Measurements from ENCODE around the gene SMYD3.

SMYD3 gene

GRCh38 chr1:245772325-245772724 lies 734.8 kb downstream of the SMYD3 start:
- Histone ChIP-seq H3K4me3 (ENCODE audit: low read depth in 1 of 5, low read length in 5 of 5) (no peak overlapping the region), H3K36me3 (ENCODE audit: control insufficient read depth in 5 of 5, insufficient read depth in 5 of 5, low read length in 5 of 5) (peaks cover 0 to 5% (median 0%) of the 10 kb centered on the region in 5 donors), H3K9ac (ENCODE audit: low read length in 5 of 5) (no peak overlapping the region), H3K4me1 (ENCODE audit: control insufficient read depth in 5 of 5, insufficient read depth in 5 of 5, low read length in 5 of 5) (no peaks in the 10 kb centered on the region), H3K9me3 (ENCODE audit: control insufficient read depth in 5 of 5, low read length in 5 of 5) (no peaks in the 10 kb centered on the region), H3K27ac (ENCODE audit: low read depth, low read length) (no peak overlapping the region), H3K27me3 (ENCODE audit: control insufficient read depth in 5 of 5, insufficient read depth in 4 of 5, low read length in 5 of 5) (no peaks in the 10 kb centered on the region)

DNA sequence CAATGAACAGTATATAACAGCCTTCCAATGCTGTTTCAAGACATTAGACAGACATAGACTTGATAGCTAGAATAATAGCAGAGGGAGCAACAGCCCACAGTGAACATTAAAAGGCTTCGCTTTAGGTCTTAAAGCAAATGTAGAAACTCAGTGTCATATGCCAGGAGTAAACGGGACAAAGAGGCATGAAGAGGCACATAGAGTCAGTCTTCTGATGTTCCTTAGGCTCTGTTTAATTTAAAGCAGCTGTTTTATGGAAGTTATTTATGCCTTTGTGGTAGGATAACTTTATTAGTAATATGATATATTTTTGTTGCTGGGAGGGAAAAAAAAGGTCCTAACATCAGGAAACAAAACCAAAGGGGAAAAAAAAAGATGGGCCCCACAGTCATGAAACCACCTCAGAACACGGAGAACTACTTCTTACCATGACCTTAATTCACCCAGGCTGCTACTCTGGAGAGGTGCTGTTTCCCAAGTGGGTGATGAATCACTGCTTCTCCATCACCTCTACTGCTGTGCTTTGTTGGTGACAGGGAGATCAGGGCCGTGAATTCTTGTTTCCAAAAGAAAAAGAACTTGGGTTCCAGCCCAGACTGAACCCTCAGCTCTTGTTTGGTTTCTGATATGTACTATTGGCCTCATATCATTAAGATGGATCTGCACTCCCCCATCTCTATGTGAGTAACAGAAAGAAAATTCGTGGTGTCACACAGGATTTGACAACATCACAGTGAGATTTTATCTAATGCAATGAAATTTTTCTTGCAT lies 735.4 kb downstream of the SMYD3 start:
- Histone ChIP-seq H3K27me3 (ENCODE audit: control insufficient read depth in 5 of 5, insufficient read depth in 4 of 5, low read length in 5 of 5) (no peaks in the 10 kb centered on the region), H3K4me1 (ENCODE audit: control insufficient read depth in 5 of 5, insufficient read depth in 5 of 5, low read length in 5 of 5) (no peaks in the 10 kb centered on the region), H3K9me3 (ENCODE audit: control insufficient read depth in 5 of 5, low read length in 5 of 5) (no peaks in the 10 kb centered on the region), H3K9ac (ENCODE audit: low read length in 5 of 5) (no peak overlapping the region), H3K4me3 (ENCODE audit: low read depth in 1 of 5, low read length in 5 of 5) (no peak overlapping the region), H3K27ac (ENCODE audit: low read depth, low read length) (no peak overlapping the region), H3K36me3 (ENCODE audit: control insufficient read depth in 5 of 5, insufficient read depth in 5 of 5, low read length in 5 of 5) (peaks cover 0 to 5% (median 0%) of the 10 kb centered on the region in 5 donors)

GRCh38 chr1:245770156-245770555 lies 736.9 kb downstream of the SMYD3 start:
- H3K27me3 ChIP-seq (ENCODE audit: control insufficient read depth in 5 of 5, insufficient read depth in 4 of 5, low read length in 5 of 5), result no peaks in the 10 kb centered on the region
- H3K9ac ChIP-seq (ENCODE audit: low read length in 5 of 5), result no peak overlapping the region
- H3K4me3 ChIP-seq (ENCODE audit: low read depth in 1 of 5, low read length in 5 of 5), result no peak overlapping the region
- H3K9me3 ChIP-seq (ENCODE audit: control insufficient read depth in 5 of 5, low read length in 5 of 5), result no peaks in the 10 kb centered on the region
- no peaks in the 10 kb centered on the region for H3K4me1 ChIP-seq (ENCODE audit: control insufficient read depth in 5 of 5, insufficient read depth in 5 of 5, low read length in 5 of 5)
- H3K27ac ChIP-seq (ENCODE audit: low read depth, low read length), result no peak overlapping the region
- H3K36me3 ChIP-seq (ENCODE audit: control insufficient read depth in 5 of 5, insufficient read depth in 5 of 5, low read length in 5 of 5), result peaks cover 0 to 5% (median 0%) of the 10 kb centered on the region in 5 donors

DNA sequence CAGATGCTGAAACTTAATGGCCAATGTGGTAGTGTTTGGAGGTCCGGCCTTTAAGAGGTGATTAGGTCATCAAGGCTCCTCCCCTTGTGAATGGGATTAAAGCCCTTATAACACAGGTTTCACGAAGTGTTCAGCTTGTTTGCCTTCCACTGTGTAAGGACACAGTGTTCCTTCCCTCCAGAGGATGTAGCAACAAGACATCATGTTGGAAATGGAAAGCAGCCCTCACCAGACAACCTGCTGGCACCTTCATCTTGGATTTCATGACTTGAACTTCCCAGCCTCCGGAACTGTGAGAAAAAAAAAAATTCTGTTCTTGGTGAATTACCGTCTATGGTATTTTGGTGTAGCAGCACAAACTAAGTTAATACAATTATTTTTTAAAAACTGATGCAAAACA lies 738.5 kb downstream of the SMYD3 start:
- no peaks in the 10 kb centered on the region for H3K4me1 ChIP-seq (ENCODE audit: control insufficient read depth in 5 of 5, insufficient read depth in 5 of 5, low read length in 5 of 5)
- no peak overlapping the region for H3K27ac ChIP-seq (ENCODE audit: low read depth, low read length)
- peaks cover 0 to 7% (median 0%) of the 10 kb centered on the region in 5 donors for H3K36me3 ChIP-seq (ENCODE audit: control insufficient read depth in 5 of 5, insufficient read depth in 5 of 5, low read length in 5 of 5)
- no peak overlapping the region for H3K9ac ChIP-seq (ENCODE audit: low read length in 5 of 5)
- H3K9me3 ChIP-seq (ENCODE audit: control insufficient read depth in 5 of 5, low read length in 5 of 5), result no peaks in the 10 kb centered on the region
- H3K27me3 ChIP-seq (ENCODE audit: control insufficient read depth in 5 of 5, insufficient read depth in 4 of 5, low read length in 5 of 5), result no peaks in the 10 kb centered on the region
- H3K4me3 ChIP-seq (ENCODE audit: low read depth in 1 of 5, low read length in 5 of 5), result no peak overlapping the region

- Histone ChIP-seq H3K9me3 (ENCODE audit: control insufficient read depth in 5 of 5, low read length in 5 of 5) (no peaks in the 10 kb centered on the region), H3K4me3 (ENCODE audit: low read depth in 1 of 5, low read length in 5 of 5) (no peak overlapping the region), H3K36me3 (ENCODE audit: control insufficient read depth in 5 of 5, insufficient read depth in 5 of 5, low read length in 5 of 5) (peaks cover 0 to 11% (median 0%) of the 10 kb centered on the region in 5 donors), H3K9ac (ENCODE audit: low read length in 5 of 5) (no peak overlapping the region), H3K27ac (ENCODE audit: low read depth, low read length) (no peak overlapping the region), H3K4me1 (ENCODE audit: control insufficient read depth in 5 of 5, insufficient read depth in 5 of 5, low read length in 5 of 5) (no peaks in the 10 kb centered on the region), H3K27me3 (ENCODE audit: control insufficient read depth in 5 of 5, insufficient read depth in 4 of 5, low read length in 5 of 5) (no peaks in the 10 kb centered on the region)
These were observed 741.7 kb downstream of the SMYD3 start for GRCh38 chr1:245765230-245766000.

GRCh38 chr1:245763873-245764331 lies 743.2 kb downstream of the SMYD3 start:
- H3K4me1 ChIP-seq (ENCODE audit: control insufficient read depth in 5 of 5, insufficient read depth in 5 of 5, low read length in 5 of 5), result no peaks in the 10 kb centered on the region
- no peak overlapping the region for H3K27ac ChIP-seq (ENCODE audit: low read depth, low read length)
- H3K36me3 ChIP-seq (ENCODE audit: control insufficient read depth in 5 of 5, insufficient read depth in 5 of 5, low read length in 5 of 5), result peaks cover 0 to 11% (median 0%) of the 10 kb centered on the region in 5 donors
- no peaks in the 10 kb centered on the region for H3K27me3 ChIP-seq (ENCODE audit: control insufficient read depth in 5 of 5, insufficient read depth in 4 of 5, low read length in 5 of 5)
- no peak overlapping the region for H3K4me3 ChIP-seq (ENCODE audit: low read depth in 1 of 5, low read length in 5 of 5)
- H3K9ac ChIP-seq (ENCODE audit: low read length in 5 of 5), result no peak overlapping the region
- H3K9me3 ChIP-seq (ENCODE audit: control insufficient read depth in 5 of 5, low read length in 5 of 5), result no peaks in the 10 kb centered on the region

DNA sequence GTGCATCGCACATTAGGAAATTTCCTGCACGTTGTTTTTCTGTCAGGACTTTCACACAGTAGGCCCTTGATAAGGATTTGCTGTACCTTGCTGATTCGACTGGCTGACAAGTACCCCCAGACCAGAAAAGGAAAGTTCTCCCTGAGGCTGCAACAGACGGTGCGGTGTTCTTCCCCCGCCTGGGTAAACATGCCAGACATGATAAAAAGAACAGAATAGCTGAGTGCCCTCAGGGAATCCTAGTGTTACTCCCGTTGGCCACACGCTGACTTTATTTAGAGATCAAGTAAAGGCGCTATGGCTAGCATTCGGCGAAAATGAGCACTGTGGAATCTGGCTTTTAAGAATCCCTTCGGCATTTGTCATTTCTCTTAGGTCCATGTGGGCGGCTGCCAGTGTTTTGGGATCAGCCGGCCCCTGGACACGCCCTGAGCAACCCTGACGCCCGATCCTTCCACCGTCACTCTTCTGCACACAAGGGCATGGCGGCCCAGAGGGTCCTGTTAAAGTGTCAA lies 744.6 kb downstream of the SMYD3 start:
- no peaks in the 10 kb centered on the region for H3K4me1 ChIP-seq (ENCODE audit: control insufficient read depth in 5 of 5, insufficient read depth in 5 of 5, low read length in 5 of 5)
- H3K27me3 ChIP-seq (ENCODE audit: control insufficient read depth in 5 of 5, insufficient read depth in 4 of 5, low read length in 5 of 5), result no peaks in the 10 kb centered on the region
- H3K36me3 ChIP-seq (ENCODE audit: control insufficient read depth in 5 of 5, insufficient read depth in 5 of 5, low read length in 5 of 5), result peaks cover 0 to 9% (median 0%) of the 10 kb centered on the region in 5 donors
- no peak overlapping the region for H3K9ac ChIP-seq (ENCODE audit: low read length in 5 of 5)
- no peak overlapping the region for H3K27ac ChIP-seq (ENCODE audit: low read depth, low read length)
- H3K9me3 ChIP-seq (ENCODE audit: control insufficient read depth in 5 of 5, low read length in 5 of 5), result peaks cover 0 to under 1% (median 0%) of the 10 kb centered on the region in 5 donors
- H3K4me3 ChIP-seq (ENCODE audit: low read depth in 1 of 5, low read length in 5 of 5), result no peak overlapping the region

DNA sequence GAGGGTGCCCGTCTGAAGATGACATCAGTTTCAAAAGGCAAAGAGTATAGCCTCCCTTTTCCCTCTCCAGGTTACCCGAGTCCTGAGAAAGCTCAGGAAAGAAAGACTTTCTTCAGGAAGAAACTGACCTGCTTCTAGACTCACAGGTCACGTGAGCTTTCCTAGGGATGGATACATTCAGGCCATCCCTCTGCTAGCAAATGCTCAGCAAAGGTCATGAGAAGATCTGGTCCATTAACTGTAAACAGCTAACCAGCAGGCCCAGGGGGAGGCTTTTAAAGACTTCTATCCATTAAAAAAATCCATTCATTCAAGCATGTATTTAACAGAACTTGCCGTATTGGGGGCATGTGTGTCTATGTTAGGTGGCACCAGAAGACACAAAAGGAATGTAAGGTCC lies 746.8 kb downstream of the SMYD3 start:
- Histone ChIP-seq H3K4me3 (ENCODE audit: low read depth in 1 of 5, low read length in 5 of 5) (no peak overlapping the region), H3K36me3 (ENCODE audit: control insufficient read depth in 5 of 5, insufficient read depth in 5 of 5, low read length in 5 of 5) (peaks cover 0 to 8% (median 0%) of the 10 kb centered on the region in 5 donors), H3K9me3 (ENCODE audit: control insufficient read depth in 5 of 5, low read length in 5 of 5) (peaks cover 2 to 3% (median 2%) of the 10 kb centered on the region in 5 donors), H3K9ac (ENCODE audit: low read length in 5 of 5) (no peak overlapping the region), H3K4me1 (ENCODE audit: control insufficient read depth in 5 of 5, insufficient read depth in 5 of 5, low read length in 5 of 5) (no peaks in the 10 kb centered on the region), H3K27me3 (ENCODE audit: control insufficient read depth in 5 of 5, insufficient read depth in 4 of 5, low read length in 5 of 5) (no peaks in the 10 kb centered on the region), H3K27ac (ENCODE audit: low read depth, low read length) (no peak overlapping the region)

DNA sequence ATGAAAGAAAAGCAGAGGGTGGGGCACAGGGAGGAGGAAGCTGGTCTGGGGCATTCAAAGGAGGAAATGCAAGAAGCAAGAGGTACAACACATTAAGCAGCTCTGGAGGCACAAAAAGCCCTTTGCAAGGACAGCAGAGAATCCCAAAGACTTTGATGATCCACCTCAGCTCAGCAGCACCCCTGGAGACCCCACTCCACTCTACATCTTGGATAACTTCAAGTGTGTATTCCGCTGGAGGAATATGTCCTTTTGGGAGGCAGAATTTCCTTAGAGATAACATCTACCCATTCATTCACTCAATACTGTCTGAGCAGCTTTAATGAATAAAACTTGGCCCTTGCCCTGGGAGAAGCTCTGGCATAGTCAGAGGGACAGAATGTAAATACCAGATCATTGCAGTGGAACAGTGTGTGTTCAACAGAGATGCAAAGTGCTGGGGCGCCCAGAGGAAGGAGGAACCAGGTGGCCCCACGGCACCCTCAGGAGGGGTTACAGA lies 752.6 kb downstream of the SMYD3 start:
- H3K27ac ChIP-seq (ENCODE audit: low read depth, low read length), result no peak overlapping the region
- H3K4me3 ChIP-seq (ENCODE audit: low read depth in 1 of 5, low read length in 5 of 5), result no peak overlapping the region
- H3K36me3 ChIP-seq (ENCODE audit: control insufficient read depth in 5 of 5, insufficient read depth in 5 of 5, low read length in 5 of 5), result no peaks in the 10 kb centered on the region
- H3K27me3 ChIP-seq (ENCODE audit: control insufficient read depth in 5 of 5, insufficient read depth in 4 of 5, low read length in 5 of 5), result no peaks in the 10 kb centered on the region
- H3K4me1 ChIP-seq (ENCODE audit: control insufficient read depth in 5 of 5, insufficient read depth in 5 of 5, low read length in 5 of 5), result peaks cover 0 to 3% (median 0%) of the 10 kb centered on the region in 5 donors
- peaks cover 3 to 15% (median 10%) of the 10 kb centered on the region in 5 donors for H3K9me3 ChIP-seq (ENCODE audit: control insufficient read depth in 5 of 5, low read length in 5 of 5)
- no peak overlapping the region for H3K9ac ChIP-seq (ENCODE audit: low read length in 5 of 5)

DNA sequence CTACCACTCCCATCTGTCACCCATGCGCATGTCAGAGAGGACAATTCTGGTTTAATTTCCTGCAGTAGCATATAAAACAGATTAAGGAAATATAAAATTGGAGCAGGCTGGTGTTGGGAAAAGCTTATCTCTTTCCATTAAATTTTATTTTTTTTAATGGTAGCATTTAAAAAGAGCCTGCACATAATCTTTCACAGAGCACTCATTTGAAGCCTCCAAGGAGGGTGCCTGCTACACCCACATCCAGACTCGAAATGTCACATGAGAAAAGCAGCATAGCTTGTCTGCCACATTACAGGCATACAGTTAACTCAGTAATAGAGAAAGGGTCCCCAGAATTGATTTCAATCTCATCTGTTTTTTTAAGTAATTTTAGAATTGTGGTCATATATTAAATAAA lies 753.3 kb downstream of the SMYD3 start:
- H3K4me3 ChIP-seq (ENCODE audit: low read depth in 1 of 5, low read length in 5 of 5), result no peak overlapping the region
- H3K27me3 ChIP-seq (ENCODE audit: control insufficient read depth in 5 of 5, insufficient read depth in 4 of 5, low read length in 5 of 5), result no peaks in the 10 kb centered on the region
- peaks cover 0 to 3% (median 0%) of the 10 kb centered on the region in 5 donors for H3K36me3 ChIP-seq (ENCODE audit: control insufficient read depth in 5 of 5, insufficient read depth in 5 of 5, low read length in 5 of 5)
- no peak overlapping the region for H3K27ac ChIP-seq (ENCODE audit: low read depth, low read length)
- H3K9me3 ChIP-seq (ENCODE audit: control insufficient read depth in 5 of 5, low read length in 5 of 5), result peaks cover 3 to 16% (median 10%) of the 10 kb centered on the region in 5 donors
- H3K4me1 ChIP-seq (ENCODE audit: control insufficient read depth in 5 of 5, insufficient read depth in 5 of 5, low read length in 5 of 5), result peaks cover 0 to 3% (median 0%) of the 10 kb centered on the region in 5 donors
- H3K9ac ChIP-seq (ENCODE audit: low read length in 5 of 5), result no peak overlapping the region
